Activated CD4-positive, alpha-beta T cell treated with anti-CD3 and anti-CD28 coated beads, Interleukin-10, Interleukin-2, amounts not matched to agents 100 ng/mL and 50 ng/mL, durations not matched to agents 16 hours and 8 hours (primary cell): ENCODE measurements around the gene WBP2NL.
"Not testable (repeated sequence)": the region's sequence is repeated elsewhere in the genome, so short reads cannot be mapped to it uniquely, and the experiment has no call there.

Source experiments
- DNase-seq: peaks from one replicate; pipeline ENCODE4 v3.0.0-alpha.2; 2020

The WBP2NL gene

DNA sequence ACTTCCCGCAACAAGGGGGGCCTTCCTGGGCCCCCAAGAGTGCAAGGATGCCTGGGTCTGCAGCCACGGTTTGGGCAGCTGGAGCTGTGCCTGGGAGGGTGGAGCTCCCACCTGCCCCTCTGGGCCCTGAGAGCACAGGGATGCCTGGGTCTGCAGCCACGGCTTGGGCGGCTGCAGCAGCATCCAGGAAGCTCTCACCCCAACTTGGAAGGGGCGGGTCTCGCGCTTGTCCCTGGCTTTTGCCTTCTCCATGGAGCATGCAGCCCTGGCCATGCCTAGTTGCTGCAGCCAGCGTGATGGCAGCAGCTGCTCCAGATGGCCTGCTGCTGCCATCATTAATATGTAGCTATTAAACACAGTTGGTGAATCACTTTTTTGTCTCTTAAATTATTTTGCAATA, 36.7 kb downstream of the WBP2NL start:
- DNase-seq, result no peak

GRCh38 chr22:42039271-42039670, 40.7 kb downstream of the WBP2NL start:
- no peak for DNase-seq

DNA sequence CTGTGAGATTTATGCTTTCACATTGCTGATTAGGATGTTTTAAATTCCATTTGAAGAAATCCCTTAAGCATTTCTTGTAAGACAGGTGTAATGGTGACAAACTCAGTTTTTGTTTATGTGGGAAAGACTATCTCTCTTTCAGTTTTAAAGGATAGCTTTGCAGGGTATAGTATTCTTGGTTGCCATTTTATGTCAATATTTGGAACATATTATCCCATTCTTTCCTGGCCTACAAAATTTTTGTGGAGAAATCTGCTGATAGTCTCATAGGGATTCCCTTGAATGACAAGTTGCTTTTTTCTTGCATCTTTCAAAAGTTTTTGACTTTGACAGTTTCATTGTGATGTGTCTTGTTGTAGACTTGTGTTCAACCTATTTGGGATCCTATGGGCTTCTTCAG, 43.2 kb downstream of the WBP2NL start:
- DNase-seq, result no peak

DNA sequence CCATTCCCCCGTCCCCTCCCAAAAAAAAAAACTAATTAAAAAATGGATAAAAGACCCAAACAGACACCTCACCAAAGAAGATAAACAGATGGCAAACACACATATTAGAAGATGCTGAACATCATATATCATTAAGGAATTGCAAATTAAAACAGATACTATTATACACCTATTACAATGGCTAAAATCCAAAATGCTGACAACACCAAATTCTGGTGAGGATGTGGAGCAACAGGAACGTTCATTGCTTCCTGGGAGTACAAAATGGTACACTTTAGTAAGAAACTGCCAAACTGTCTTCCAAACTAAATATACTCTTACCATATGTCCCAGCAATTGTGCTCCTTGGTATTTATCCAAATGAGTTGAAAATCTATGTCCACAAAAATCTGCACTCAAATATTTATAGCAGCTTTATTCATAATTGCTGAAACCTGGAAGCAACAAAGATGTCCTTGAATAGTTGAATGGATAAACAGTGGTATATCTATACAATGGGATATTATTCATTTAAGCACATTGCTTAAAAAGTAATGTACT, 52.1 kb downstream of the WBP2NL start:
- DNase-seq, result no peak

GRCh38 chr22:42052765-42053164, 54.2 kb downstream of the WBP2NL start:
- DNase-seq, result no peak

DNA sequence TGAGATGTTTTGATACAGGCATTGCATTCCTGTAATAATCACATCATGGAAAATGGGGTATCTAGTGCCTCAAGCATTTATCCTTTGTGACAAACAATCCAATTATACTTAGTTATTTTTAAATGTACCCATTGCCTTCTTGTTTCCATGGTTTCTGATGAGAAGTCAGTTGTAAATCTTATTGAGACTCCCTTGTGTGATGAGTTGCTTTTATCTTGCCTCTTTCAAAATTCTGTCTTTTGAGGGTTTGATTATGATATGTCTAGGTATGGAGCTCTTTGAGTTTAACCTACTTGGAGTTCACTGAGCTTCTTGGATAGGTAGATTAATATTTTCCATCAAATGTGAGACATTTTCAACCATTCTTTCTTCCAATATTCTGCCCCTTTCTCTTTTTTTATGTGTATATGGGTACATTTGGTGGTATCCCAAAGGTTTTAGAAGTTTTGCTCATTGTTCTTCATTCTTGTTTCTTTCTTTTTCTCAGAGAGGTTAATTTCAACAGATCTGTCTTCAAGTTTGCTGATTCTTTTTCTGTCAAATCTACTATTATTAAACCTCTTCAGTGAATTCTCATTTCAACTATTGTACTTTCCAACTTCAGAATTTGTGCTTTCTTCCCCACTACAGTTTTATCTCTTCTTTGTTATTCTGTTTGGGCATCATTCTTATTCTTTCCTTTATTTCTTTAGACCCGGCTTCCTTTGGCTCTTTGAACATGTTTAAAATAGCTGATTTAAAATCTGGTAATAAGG, 58.3 kb downstream of the WBP2NL start:
- DNase-seq, result no peak

DNA sequence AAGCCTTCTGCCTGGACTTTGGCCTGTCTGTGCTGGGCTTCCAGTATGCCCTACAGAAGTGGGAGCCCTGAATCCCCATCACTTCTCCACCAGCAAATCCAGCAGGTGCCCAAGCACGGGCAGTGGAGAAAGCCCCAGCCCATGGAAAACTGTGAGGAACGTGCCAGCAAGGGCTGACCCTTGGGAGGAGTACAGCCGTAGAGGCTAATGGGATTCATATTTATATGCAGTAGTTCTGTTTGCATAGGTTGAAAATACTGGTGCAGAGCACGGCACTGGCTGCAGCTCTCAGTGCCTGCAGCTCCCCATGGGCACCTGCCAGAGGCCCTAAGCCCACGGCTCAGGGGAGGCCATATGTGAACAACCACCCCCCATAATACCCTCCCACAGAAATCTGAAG, 61.9 kb downstream of the WBP2NL start:
- DNase-seq, result no peak

GRCh38 chr22:42061041-42061440, 62.5 kb downstream of the WBP2NL start:
- DNase-seq, result no peak

- no peak for DNase-seq
Measured at GRCh38 chr22:42062506-42063170, 64.0 kb downstream of the WBP2NL start.

DNA sequence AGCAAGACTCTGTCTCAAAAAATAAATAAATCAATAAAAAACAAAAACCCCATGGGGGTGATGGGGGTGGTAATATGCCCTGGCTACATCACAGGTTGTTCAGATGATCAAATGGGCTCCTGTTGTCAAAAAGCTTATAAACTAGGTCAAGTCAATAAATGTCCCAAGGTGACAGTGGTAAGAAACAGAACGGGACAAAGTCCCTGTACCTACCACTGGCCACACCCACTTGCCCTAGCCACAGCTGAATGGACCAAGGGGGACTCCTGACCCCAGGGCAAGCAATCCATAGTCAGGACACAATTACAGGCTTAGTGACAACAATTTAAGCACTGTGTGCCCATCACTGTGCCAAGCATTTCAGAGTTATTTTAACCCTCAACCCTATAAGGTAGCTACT, 66.0 kb downstream of the WBP2NL start:
- no peak for DNase-seq

GRCh38 chr22:42065438-42066125, 67.0 kb downstream of the WBP2NL start:
- DNase-seq, result no peak

DNA sequence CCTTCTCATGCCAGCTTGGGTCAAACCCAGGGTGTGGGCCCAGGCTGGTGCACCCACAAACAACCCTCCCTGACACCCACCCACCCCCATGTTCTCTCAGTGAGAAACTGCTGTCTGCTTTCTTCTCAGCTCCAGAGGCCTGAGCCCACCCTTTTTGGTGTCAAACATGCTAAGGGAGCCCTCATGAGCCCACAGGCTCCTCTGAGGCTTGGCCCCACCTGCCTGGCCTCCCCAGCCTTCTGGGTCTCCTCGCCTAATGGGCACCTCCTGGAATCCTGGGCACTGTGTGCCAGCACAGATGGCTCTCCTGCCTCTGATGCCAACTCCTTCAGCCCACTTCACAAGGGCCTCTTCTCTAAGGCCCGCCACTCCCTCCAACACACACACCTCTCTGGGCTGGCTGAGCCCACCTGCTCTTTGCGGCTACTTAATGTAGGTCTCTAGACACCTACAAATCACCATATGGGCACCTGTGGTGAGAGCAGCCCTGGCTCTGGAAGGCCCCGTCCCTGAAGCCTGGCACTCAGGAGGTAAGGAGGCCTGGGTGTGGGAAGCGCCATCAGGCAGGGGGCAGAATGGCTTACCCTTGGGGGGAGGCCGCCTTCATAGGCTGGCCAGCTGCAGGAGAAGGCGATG, 67.7 kb downstream of the WBP2NL start:
- DNase-seq, result no peak

- DNase-seq, result no peak
Measured at GRCh38 chr22:42066937-42067336, 68.3 kb downstream of the WBP2NL start.

- DNase-seq, result no peak
Measured at GRCh38 chr22:42067671-42068251, 69.2 kb downstream of the WBP2NL start.

DNA sequence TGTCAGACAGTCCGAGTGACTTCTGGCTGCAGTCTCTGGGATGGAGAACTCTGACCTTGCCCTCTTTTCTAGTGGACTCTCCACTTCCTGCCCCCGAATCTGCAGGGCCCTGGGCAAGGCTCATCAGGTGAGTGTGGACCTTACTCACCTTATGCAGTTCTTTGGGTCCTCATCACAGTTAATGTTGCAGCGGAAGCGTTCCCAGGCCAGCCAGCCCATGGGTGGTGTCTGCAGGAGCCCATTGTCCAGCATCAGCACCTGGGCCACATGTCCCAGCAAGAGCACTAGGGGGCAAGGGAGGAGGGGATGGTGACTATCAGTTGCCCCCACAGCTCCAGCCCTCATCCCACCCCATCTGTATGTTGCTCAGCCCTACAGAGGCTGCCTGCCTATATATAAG, 69.7 kb downstream of the WBP2NL start:
- no peak for DNase-seq

DNA sequence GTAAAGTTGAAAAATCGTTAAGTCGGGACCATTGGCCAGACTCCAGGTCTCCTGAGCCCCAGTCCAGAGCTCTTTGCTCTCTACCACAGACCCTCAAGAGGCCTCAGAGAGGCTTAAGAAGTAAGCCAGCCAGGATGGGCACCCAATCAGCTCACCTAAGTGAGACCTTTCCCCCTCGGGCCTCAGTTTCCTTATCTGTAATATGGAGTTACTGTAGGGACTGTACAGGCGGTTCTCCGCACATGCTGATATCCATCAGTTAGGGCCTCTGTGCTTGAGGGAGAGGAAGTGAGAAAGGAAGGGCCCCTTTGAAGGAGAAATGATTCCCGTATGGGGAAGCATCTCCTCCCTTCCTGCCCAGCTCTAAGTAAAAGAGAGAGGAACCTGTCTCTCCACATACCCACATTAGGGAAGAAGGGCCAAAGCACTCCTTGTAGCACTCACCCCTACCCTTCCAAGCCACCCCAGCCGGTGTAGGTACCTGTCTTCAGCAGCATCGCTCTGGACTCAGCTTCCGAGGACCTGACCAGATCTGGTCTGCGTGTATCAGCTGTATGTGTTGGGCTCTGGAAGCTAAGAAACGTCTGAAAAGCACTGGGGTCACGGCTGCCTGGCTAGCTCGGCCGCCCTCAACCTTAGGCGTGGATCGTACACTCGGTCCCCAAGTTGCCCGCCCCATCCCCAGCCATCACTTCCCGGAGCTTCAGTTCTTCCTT, 71.4 kb downstream of the WBP2NL start:
- no peak for DNase-seq

DNA sequence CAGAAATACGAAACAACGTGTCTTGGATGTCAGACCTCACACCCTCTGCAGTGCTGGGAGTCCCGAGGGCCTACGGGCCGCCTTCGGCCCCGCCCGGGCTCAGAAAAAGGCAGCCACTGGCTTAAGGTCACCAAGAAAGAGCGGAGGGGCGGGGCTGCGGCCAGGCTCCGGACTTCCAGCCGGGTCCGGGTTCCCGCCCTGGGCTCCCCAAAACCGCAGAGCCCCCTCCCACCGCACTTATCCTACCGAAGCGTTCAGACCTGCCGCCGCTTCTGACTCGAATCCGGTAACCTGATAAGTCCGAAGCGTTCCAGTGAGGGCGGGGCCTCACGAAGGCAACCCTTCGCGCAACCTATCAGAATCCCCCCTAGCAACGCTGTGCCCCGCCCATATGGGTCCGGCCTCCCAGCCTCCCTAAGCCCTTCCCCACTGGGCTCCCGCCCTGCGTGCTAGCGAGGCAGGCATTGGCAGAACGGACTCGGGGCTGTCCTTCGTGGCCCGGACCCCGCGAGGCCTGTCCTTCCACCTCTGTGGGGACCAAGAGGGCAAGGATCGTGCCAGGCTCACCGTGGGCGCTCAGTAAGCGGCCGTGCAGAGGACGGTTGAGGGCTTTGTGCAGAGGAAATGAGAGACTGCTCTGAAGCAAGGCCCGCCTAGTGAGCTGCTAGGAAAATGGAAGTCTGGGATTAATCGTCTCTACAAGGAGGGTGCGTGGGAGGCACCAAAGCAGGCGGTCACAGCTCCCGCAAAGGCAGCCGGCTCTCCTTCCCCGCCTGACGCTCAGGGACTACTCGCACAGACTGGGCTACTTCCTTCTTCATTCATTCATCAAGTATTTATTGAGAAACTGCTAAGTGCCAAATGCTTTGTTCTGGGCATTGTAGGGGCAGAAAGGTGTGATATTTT, 72.2 kb downstream of the WBP2NL start, which contains the start of gene NAGA:
NAGA (minus strand) TSS at position 296 of the 906 bp plus-strand sequence. CDS start 515 bp downstream, outside the sequence.
- peak; percentile 98 for DNase-seq

DNA sequence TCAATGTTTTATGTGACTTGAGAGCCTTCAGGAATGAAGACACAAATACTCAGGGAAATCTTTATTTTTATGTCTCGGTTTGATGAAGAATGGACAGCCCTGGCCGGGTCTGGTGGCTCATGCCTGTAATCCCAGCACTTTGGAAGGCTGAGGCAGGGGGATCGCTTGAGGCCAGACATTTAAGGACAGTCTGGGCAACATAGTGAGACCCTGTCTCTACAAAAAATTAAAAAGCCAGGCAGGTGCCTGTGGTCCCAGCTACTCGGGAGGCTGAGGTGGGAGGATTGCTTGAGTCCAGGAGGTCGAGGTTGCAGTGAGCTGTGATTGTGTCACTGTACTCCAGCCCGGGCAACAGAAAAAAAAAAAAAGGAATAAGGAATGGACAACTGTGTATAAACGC, 72.9 kb downstream of the WBP2NL start:
- not testable (repeated sequence) for DNase-seq

DNA sequence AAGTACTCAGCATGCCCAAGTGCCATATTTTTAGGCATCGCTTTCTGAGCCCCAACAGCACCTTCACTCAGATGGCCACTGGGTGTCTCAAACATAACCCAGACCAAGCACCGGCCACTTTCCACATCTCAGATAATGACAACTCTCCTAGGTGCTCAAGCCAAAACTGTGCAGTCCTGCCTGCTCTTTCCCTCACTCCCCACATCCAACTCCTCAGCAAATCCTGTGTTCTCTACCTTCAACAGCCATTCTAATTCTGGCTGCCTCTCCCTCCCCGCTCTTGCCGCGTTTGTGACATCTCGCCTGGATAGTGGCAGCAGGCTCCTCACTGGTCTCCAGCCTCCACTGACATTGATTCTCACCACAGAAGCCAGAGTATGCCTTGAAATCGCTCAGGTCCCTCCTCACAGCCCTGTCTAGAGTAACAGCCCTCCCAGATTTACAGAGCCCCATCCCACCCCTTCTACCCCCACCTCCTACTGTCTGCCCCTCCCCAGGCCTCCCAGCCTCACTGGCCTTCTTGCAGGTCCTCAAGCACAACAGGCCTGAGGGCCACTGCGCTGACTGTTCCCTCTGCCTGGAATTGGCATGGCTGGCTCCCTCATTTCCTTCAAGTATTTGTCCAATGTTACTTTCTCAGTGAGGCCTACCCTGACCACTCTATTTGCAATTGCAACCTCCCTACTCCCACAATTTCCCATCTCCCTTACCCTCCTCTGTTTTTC, 74.2 kb downstream of the WBP2NL start:
- DNase-seq, result no peak

DNA sequence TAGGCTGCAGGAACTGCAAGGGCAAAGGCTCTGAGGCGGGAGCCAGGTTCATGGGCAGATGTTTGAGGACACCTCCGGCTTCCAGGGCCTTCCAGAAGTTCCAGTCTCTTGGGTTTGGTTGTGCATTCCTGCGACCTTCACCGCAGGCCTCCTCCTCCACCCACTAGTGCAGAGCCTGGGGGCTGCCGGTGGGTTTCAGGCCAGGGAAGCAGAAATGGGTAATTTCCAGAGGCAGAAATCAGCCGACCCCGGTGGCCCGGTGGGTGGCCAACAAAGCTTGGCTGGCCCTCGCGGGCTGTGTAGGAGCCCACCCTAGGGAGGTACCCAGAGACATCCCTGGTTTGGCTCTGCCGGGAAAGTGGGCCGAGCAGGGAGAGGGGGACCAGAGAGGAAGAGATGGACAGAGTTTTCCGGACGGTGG, 75.0 kb downstream of the WBP2NL start:
- no peak for DNase-seq
